Adipose tissue (tissue), 3 donors: ENCODE results near the gene TMEM82. TPM values are rescaled to one million over a fixed set of nuclear protein-coding genes. Genes with fewer than 3 reads are reported as not detected.

Experiments
- H3K27ac ChIP-seq: one replicate; pipeline ENCODE4 v1.5.1; 2013; ENCODE audit warnings: low read depth, low read length
- WGBS, 3 donors: extraction: QIAGEN DNeasy Blood & Tissue Kit; methylation state at CpG; one replicate each; pipeline ENCODE4 v1.1.7; 2013; 5-methylcytosine and 5-hydroxymethylcytosine counted together
- polyA plus RNA-seq, 3 donors: library from polyadenylated mRNA; stranded (reverse); fragments of 200-250 nt; gene quantifications; one replicate each; pipeline ENCODE4 v1.2.3, GENCODE V29; 2013
- donor health status: healthy with polysubstance abuse.
- donor health status: Bipolar disorder and iron deficiency.
- donor health status: healthy.

The TMEM82 gene
- polyA plus RNA-seq, 3 donors, result 0.04 TPM; not detected in 2

DNA sequence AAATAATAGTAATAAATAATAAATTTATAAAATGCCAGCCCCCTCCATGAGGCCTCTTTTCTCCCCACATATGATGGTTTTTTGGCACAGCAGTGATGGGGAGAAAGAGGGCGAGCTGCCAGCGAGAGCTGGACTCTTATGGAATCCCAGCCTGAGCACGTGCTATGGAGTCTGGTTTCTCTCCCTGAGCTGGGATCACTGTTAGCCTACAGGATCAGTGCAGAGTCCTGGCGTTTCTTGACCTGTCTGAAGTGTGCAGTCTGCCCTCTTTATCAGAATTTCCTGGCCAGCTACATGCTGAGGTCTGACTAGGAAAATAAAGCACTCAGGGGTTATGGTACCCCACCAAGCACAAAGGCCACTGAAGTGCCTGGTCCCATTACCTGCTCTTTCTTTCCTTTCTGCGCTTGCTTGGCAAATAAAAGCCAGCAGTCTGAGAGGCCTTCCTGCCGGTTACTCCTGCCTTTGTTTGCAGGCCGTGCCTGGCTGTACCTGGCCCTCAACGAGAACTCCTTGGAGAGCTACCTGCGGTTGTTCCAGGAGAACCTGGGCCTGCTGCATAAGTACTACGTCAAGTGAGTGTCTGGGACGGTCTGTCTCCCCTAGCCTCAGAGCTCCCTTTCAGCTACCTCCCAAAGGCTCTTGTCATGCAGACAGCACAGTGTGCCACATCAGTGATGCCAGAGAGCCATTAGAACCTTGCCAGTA is 24.7 kb upstream of the TMEM82 start:
- WGBS, 3 donors, result 74 to 88% (median 83%) methylated on average over 11 of the region's 11 CpGs
- H3K27ac ChIP-seq, result no peak overlapping the region

DNA sequence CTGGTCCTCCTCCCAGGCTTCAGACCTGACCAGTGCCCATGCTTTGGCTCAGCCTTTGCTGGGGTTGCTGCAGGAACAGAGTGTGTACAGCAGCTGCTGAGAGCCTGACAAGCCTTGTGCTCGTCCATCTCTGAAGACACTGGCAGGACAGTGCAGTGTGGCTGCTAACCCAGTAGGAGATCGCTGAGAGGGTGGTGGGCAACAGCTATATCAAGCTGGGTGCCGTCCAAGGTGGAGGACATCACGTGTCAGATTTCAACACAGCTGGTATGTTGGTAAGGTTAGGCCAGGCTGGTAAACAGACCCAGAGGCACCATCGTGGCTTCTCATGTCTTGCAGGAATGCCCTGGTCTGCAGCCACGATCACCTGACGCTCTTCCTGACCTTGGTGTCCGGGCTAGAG is 24.1 kb upstream of the TMEM82 start:
- H3K27ac ChIP-seq, result no peak overlapping the region
- 81 to 87% (median 86%) methylated on average over 8 of the region's 8 CpGs for WGBS, 3 donors

DNA sequence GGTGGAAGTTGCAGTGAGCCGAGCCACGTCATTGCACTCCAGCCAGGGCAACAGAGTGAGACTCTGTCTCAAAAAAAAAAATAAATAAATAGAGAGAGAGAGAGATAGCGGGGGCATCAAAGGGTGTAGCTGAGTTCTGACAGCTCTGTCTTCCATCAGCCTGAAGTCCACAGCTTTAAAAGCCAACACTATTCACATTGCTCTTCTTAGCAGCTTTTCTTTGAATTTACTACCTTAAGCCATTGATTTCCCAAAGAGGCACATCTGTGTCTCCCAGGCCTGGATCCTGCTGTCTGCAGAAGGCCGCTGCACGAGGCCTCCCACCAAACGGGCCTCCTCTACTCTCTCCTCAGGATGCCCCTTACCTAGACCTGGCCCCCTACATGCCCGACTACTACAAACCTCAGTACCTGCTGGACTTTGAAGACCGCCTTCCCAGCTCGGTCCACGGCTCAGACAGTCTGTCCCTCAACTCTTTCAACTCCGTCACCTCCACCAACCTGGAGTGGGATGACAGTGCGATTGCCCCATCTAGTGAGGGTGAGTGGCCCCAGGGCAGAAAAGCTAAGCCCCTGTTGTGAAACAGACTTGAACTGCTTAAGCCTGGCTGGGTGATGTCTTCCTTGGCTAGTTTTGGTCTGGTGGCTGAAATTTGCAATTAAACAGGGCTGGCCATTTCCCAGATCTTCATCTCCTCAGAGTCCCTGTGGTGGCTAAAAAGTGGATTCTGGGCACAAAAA is 22.7 kb upstream of the TMEM82 start:
- WGBS, 3 donors, result 90 to 93% (median 91%) methylated on average over 12 of the region's 12 CpGs
- no peak overlapping the region for H3K27ac ChIP-seq

DNA sequence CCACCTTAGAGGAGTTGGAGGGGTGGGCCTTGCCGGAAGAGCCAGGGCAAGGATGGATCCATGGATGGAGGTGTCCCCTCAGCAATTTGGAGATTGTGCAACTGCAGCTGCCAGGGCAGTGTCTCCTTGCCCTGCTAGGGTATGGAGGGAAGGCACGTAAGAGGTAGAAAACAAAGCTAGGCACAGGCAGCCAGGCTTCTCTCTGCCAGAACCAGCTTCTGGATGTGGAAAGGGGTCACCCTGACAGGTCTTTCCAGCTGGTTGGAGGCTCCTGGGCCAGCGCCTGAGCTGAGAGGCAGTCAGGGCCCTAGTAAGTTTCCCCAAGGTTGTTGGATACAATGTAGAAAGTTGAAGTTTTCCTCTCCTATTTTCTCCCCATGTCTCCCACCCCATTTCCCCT is 21.4 kb upstream of the TMEM82 start:
- 95 to 96% (median 95%) methylated on average over 3 of the region's 3 CpGs for WGBS, 3 donors
- H3K27ac ChIP-seq, result no peak overlapping the region

DNA sequence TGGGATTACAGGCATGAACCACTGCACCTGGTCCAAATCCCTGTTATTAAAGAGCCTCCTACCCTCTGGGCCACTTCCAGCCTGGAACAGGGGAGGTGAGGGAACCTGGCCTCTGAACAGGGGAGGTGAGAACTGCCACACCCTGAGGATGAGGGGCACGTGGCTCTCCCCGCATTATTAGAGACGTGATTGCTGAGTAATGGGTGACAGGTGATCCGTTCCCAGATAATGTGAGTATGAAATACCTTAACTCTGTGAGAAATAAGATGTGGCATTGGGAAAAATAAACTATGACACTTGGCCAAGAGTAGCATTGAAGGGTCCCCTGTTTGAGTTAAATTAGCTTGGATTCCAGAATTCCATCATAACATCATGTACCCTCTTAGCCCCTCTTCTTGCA is 19.9 kb upstream of the TMEM82 start:
- H3K27ac ChIP-seq, result no peak overlapping the region
- 89 to 95% (median 90%) methylated on average over 4 of the region's 4 CpGs for WGBS, 3 donors

DNA sequence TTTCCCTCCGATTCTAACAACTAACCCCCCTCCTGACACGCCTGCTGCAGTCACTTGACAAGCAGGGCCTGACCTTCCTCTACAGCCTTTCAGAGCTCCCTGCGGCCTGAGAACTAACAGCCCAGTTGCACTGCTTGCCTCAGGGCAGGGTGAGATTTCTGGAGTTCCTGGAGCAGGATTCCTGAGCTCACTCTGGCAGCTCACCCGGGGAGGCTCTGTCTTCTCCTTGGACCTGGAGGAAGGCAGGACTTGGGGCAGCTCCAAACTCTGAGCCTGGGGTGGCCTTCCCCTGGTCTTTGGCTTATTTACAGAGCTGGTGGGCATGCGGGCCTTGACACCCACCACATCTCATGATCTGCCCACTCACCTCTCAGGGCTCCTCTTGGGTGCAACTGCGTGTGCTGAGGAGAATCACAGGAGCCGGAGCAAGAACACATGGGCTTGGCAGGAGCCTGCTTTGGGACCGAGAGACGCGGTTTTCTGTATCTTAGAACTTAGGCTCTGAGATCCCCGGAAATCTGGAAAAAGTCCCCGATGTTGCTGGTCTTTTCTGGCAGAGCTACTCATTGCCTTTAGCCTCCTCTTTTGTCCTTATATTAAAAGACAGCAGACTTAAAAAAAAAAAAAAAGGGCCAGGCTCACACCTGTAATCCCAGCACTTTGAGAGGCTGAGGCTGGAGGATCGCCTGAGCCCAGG is 19.3 kb upstream of the TMEM82 start:
- 79 to 84% (median 81%) methylated on average over 13 of the region's 13 CpGs for WGBS, 3 donors
- H3K27ac ChIP-seq, result no peak overlapping the region

DNA sequence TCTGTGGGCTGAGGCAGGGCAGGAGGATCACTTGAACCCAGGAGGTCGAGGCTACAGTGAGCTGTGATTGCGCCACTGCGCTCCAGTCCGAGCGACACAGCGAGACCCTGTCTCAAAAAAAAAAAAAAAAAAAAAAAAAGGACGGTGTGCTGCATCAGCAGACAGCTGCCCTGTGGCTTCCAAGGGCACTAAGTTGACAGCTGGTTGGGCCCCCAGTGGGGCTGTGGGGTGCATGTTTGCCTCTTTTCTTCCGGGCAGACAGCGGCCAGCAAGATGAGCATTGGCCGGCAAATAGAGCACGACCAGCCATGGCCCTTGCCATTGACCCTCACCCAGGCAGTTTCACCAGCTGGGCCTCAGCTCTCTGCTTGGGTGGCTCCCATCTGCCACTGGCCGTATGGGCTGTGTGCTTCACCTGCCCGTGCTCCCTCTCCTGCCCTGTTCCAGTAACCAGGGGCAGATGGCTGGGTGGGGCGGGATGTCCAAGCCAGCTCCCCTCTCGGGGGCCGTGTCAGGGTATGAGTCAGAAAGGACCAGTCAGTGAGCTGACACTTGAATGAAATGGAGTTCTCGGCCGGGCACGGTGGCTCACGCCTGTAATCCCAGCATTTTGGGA is 18.6 kb upstream of the TMEM82 start:
- 90 to 95% (median 91%) methylated on average over 19 to 20 of the region's 20 CpGs for whole genome bisulfite sequencing, 3 donors
- H3K27ac ChIP-seq, result no peak overlapping the region

DNA sequence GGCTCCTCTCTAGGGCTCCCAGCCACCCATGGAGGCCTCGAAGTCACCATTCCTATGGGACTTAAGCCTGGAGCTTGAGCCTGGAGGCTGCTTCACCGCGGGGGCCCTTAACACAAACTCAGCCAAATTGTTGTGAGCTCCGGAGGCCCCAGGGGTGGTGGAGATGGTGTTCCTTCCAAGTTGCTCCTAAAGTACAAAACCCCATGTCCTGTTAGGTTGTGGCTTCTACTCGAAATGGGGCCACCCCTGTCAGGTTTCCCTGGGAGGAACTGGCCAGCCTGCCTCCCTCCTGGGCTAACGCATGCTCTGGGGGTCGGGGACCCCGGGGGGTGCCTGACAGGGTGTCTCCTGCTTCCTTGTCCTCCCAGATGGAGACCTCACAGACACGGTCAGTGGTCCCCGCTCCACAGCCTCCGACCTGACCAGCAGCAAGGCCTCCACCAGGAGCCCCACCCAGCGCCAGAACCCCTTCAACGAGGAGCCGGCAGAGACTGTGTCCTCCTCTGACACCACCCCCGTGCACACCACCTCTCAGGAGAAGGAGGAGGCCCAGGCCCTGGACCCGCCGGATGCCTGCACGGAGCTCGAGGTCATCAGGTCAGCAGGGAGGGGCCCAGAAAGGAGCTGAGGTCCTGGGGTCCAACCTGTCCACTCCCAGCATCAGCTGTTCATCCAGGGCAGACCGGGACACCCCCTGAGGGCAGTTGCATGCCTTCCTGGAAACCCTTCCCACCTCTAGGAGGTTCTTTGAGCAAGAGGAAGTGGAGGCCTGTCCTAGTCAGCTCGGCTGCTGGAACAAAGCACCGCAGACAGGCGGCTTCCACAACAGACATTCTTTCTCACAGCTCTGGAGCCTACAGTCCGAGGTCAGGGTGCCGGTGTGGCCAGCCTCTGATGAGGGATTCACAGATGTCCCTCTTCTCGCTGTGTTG is 17.1 kb upstream of the TMEM82 start:
- H3K27ac ChIP-seq, result no peak overlapping the region
- WGBS, 3 donors, result 79 to 82% (median 81%) methylated on average over 25 to 26 of the region's 26 CpGs

DNA sequence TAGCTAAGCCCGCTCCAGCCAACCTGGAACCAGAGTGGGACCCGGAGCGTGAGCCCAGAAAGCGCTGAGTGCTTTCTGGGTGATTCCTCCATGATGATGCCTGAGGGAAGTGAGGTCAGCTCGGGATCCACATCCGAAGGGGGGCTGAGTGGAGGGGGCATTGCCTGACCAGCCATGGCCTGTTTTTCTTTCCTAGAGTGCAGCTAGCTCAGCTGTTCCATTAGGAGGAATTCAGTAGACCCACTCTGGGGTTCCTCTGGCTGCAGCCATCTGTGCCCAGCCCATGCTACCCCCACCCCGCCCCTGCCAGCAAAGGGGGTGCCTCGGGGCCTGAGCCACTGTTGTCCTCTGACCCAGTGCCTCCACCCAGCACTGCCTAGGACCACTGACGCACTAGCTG is 15.8 kb upstream of the TMEM82 start:
- H3K27ac ChIP-seq, result no peak overlapping the region
- 91 to 97% (median 95%) methylated on average over 9 of the region's 9 CpGs for WGBS, 3 donors

DNA sequence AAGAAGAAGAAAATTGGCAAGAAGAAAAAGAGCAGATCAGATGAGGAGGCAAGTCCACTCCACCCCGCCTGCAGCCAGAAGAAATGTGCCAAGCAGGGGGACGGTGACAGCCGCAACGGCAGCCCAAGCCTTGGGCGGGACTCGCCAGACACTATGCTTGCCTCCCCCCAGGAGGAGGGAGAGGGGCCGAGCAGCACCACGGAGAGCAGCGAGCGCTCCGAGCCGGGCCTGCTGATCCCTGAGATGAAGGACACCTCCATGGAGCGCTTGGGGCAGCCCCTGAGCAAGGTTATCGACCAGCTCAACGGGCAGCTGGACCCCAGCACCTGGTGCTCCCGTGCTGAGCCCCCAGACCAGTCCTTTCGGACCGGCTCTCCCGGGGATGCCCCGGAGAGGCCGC is 15.3 kb upstream of the TMEM82 start:
- WGBS, 3 donors, result 75 to 86% (median 80%) methylated on average over 17 to 21 of the region's 21 CpGs
- H3K27ac ChIP-seq, result no peak overlapping the region

DNA sequence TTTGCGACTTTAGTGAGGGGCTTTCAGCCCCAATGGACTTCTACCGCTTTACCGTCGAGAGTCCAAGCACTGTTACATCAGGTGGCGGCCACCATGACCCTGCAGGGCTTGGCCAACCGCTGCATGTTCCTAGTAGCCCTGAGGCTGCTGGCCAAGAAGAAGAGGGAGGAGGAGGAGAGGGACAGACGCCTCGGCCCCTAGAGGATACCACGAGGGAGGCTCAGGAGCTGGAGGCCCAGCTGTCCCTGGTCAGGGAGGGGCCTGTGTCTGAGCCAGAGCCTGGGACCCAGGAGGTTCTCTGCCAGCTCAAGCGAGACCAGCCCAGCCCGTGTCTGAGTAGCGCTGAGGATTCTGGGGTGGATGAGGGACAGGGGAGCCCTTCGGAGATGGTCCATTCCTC is 14.9 kb upstream of the TMEM82 start:
- WGBS, 3 donors, result 87 to 90% (median 87%) methylated on average over 12 to 13 of the region's 13 CpGs
- no peak overlapping the region for H3K27ac ChIP-seq

DNA sequence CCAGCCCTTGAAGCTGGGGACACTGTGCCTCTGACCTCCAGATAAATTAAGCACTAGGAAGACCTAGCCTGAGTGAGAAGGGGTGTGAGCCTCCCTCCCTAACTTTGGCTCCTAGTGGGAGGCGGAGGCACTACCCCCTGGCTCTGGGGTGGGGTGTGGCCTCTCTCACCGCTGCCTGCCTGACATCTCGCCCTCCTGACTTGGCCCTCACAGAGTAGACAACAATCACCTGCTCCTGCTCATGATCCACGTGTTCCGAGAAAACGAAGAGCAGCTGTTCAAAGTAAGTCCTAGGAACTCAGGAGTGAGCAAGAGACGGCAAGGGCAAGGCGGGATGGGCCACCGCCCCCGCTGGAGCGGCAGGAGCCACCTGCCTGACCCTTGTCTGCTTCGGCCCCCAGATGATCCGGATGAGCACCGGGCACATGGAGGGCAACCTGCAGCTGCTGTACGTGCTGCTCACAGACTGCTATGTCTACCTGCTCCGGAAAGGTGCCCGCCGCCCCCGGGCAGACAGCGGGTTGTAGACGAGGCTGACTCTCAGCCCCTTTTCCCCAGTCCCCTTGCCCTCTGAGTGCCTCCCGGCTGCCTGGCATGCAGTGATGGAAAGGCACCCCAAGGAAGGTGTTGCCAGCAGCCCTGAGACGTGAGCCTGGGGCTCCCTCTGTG is 14.3 kb upstream of the TMEM82 start:
- no peak overlapping the region for H3K27ac ChIP-seq
- 93 to 95% (median 95%) methylated on average over 21 to 23 of the region's 23 CpGs for WGBS, 3 donors

DNA sequence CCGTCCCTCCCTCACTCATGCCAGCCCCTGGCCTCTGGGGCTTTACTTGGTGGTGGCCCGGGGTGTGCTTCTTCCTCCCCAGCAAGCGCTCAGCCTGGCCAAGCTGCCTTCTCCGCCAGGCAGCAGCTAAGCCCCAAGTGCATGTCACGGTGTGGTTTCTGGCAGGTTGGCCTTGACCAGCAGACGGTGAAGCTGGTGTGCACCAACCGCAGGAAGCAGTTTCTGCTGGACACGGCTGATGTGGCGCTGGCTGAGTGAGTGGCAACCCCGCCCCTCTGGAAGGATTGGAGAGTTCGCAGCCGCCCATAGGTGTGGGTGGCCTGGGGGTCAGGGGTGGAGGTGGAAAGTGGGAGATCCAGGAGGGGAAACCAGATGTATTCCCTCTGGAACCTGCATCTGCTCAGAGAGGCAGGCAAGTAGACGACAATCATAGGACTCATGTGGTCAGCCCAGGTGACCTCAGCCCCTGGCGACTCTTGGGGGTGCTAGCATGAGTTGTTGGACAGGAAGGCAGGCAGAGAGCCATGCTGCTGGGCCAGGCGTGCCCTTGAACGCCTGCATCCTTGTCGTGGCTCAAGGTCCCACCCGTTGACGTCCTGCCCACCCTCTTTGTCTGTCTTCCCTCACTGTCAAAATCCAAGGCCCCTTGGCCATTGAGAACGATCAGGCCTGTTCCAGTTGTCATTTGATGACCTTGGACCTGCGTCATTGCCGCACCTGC is 13.2 kb upstream of the TMEM82 start:
- H3K27ac ChIP-seq, result no peak overlapping the region
- 53 to 91% (median 90%) methylated on average over 22 of the region's 22 CpGs for WGBS, 3 donors

DNA sequence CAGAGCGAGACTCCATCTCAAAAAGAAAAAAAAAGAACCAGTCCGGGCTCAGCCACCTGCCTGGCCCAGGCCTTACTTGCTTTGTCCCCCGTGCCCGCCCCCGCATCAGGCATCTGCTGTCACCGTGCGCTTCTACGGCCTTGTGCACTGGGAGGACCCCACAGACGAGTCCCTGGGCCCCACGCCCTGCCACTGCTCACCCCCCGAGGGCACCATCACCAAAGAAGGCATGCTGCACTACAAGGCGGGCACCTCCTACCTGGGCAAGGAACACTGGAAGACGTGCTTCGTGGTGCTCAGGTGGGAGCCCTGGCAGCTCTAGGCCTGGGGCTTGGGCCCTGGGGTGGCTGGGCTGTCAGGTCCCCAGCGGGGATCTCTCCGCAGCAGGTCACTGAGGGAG is 11.9 kb upstream of the TMEM82 start:
- H3K27ac ChIP-seq, result no peak overlapping the region
- WGBS, 3 donors, result 92 to 97% (median 94%) methylated on average over 16 of the region's 16 CpGs

DNA sequence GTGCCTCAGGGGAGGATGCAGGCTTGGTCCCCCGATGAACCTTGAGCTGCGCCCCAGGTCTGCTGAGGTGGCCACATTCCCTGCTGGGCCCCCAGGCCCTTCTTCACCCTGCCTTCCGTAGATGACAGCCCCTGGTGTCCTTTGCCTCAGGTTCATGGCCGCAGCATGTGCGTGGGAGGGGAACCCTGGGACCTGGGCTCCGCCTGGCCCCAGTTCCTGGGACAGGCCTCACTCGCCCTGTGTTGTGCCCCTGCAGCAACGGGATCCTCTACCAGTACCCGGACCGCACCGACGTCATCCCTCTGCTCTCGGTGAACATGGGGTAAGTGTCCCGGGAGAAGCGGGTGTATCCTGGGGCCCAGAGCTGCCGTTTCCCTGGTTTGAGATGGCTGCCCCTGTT is 11.4 kb upstream of the TMEM82 start:
- no peak overlapping the region for H3K27ac ChIP-seq
- 95 to 97% (median 95%) methylated on average over 16 of the region's 16 CpGs for WGBS, 3 donors

DNA sequence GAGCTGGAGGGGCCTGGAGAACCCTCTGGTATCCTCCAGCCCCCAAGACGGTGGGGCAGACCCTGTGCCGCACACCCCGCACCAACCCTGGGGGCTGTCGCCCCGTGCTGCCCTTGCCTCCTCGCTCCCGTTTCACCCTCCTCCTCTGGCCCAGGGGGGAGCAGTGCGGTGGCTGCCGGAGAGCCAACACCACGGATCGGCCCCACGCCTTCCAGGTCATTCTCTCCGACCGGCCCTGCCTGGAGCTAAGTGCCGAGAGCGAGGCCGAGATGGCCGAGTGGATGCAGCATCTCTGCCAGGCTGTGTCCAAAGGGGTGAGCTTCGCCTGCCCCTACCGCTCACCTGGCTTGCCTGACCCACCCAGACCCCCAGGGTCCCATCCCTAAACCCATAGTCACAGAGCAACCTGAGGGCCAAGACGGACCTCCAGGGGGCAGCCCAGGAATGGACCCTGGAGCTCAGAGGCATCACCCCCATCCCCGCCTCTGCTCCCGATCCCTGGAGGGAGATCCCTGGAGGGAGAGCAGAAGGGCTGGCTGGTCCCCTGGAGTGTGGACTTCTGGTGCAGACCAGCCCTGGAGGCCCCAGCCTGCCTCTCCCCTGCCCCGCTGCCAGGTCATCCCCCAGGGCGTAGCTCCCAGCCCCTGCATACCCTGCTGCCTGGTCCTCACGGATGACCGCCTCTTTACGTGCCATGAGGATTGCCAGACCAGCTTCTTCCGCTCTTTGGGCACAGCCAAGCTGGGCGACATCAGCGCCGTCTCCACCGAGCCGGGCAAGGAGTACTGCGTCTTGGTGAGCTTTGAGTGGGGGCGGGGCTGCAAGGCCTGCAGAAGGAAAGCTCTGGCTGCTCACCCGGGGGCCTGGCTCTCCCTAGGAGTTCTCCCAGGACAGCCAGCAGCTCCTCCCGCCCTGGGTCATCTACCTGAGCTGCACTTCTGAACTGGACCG is 10.3 kb upstream of the TMEM82 start:
- no peak overlapping the region for H3K27ac ChIP-seq
- 94 to 95% (median 95%) methylated on average over 37 to 39 of the region's 39 CpGs for WGBS, 3 donors
